Superior temporal gyrus (tissue), 1 donor: ENCODE data around the gene PIP5K1C.

Experiments used
- DNase-seq: peaks from one replicate; pipeline ENCODE4 v3.0.0-alpha.2; 2016; ENCODE audit errors: extremely low spot score

PIP5K1C gene

GRCh38 chr19:3700242-3701032 is at the start of gene PIP5K1C:
Gene PIP5K1C (minus strand): TSS chr19:3700468. CDS start chr19:3700390, 78 bp downstream.
- DNase-seq = peak; percentile 82

- DNase-seq = no peak
Observed at GRCh38 chr19:3748965-3749364, 48.7 kb upstream of the PIP5K1C start.

GRCh38 chr19:3746371-3747056 is 46.2 kb upstream of the PIP5K1C start:
- no peak for DNase-seq

GRCh38 chr19:3745363-3746045 is 45.2 kb upstream of the PIP5K1C start:
- no peak for DNase-seq

- DNase-seq = no peak
Observed at GRCh38 chr19:3743486-3743885, 43.2 kb upstream of the PIP5K1C start.

GRCh38 chr19:3740431-3740830 is 40.2 kb upstream of the PIP5K1C start:
- no peak for DNase-seq

- DNase-seq = no peak
Observed at GRCh38 chr19:3738477-3739220, 38.4 kb upstream of the PIP5K1C start.

- DNase-seq = no peak
Observed at GRCh38 chr19:3737487-3738205, 37.4 kb upstream of the PIP5K1C start.

- no peak for DNase-seq
Observed at GRCh38 chr19:3736106-3736724, 35.9 kb upstream of the PIP5K1C start.

GRCh38 chr19:3734310-3734600 is 34.0 kb upstream of the PIP5K1C start:
- DNase-seq = no peak

- DNase-seq = no peak
Observed at GRCh38 chr19:3733549-3734309, 33.5 kb upstream of the PIP5K1C start.

GRCh38 chr19:3732108-3732507 is 31.8 kb upstream of the PIP5K1C start:
- no peak for DNase-seq

GRCh38 chr19:3730457-3730958 is 30.2 kb upstream of the PIP5K1C start:
- DNase-seq = no peak

- no peak for DNase-seq
Observed at GRCh38 chr19:3725640-3726310, 25.5 kb upstream of the PIP5K1C start.

GRCh38 chr19:3725121-3725520 is 24.9 kb upstream of the PIP5K1C start:
- DNase-seq = no peak

- no peak for DNase-seq
Observed at GRCh38 chr19:3723883-3724282, 23.6 kb upstream of the PIP5K1C start.

GRCh38 chr19:3723110-3723488 is 22.8 kb upstream of the PIP5K1C start:
- no peak for DNase-seq

- DNase-seq = no peak
Observed at GRCh38 chr19:3722443-3723109, 22.3 kb upstream of the PIP5K1C start.

- no peak for DNase-seq
Observed at GRCh38 chr19:3721887-3722442, 21.7 kb upstream of the PIP5K1C start.
